ENCODE results near the gene C6orf47.
A peak's percentile ranks its signal among the peaks of the same experiment; 100 is the strongest.

C6orf47 gene

GRCh38 chr6:31636698-31637596, 23.6 kb downstream of the C6orf47 start:
- DNase-seq (ENCODE audit: low read depth) = no peak

DNA sequence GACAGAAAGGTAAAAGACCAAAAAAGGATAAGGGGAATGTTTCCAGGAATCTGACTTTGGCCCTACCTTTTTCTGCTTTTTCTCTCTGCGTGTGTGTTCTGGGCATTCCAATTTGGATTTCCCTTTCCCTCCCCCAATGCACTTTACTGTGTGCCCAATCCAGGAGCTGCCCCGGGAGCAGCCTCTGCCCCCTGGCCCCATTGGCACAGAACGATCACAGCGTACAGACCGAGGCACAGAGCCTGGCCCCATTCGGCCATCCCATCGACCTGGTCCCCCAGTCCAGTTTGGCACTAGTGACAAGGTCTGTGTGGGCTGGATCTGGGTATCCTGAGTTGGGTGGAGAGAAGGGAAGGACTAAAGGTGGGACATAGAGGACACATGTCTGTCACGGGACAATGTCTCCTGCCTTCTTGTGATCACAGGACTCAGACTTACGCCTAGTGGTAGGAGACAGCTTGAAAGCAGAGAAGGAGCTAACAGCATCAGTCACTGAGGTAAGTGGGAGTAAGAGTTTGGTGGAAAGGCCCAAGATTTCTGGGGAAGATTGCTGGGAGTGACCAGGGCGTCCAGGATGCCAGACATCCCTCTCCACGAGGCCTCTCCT, 25.5 kb downstream of the C6orf47 start:
- no peak for DNase-seq (ENCODE audit: low read depth)

DNA sequence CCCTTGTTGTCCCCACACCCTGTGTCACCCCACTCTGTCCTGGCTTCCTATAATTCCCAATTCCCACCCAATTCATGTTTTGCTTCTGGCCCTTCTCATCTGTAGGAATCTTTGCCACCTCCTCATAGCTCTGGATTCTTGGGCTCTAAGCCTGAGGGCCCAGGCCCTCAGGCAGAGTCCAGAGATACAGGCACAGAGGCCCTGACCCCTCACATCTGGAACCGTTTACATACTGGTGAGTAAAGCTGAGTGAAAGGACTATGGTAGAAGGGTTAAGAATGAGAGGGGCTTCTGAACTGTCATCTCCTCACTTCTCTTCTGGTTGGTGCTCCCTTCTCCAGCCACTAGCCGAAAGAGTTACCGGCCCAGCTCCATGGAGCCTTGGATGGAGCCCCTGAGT, 26.4 kb downstream of the C6orf47 start:
- DNase-seq (ENCODE audit: low read depth) = no peak

GRCh38 chr6:31633447-31633846, 27.1 kb downstream of the C6orf47 start:
- DNase-seq (ENCODE audit: low read depth) = no peak

GRCh38 chr6:31632279-31632946, 28.2 kb downstream of the C6orf47 start:
- DNase-seq (ENCODE audit: low read depth) = no peak

- no peak for DNase-seq (ENCODE audit: low read depth)
Observed at GRCh38 chr6:31631681-31632278, 28.8 kb downstream of the C6orf47 start.

DNA sequence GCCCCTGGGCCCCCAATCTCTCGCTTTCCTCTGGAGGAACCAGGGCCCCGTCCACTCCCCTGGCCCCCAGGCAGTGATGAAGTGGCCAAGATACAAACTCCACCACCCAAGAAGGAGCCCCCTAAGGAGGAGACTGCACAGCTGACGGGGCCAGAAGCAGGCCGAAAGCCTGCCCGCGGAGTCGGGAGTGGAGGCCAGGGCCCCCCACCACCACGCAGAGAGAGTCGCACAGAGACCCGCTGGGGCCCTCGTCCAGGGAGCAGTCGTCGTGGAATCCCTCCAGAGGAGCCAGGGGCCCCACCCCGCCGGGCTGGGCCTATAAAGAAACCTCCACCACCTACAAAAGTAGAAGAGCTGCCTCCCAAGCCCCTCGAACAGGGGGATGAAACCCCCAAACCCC, 29.4 kb downstream of the C6orf47 start:
- no peak for DNase-seq (ENCODE audit: low read depth)

DNA sequence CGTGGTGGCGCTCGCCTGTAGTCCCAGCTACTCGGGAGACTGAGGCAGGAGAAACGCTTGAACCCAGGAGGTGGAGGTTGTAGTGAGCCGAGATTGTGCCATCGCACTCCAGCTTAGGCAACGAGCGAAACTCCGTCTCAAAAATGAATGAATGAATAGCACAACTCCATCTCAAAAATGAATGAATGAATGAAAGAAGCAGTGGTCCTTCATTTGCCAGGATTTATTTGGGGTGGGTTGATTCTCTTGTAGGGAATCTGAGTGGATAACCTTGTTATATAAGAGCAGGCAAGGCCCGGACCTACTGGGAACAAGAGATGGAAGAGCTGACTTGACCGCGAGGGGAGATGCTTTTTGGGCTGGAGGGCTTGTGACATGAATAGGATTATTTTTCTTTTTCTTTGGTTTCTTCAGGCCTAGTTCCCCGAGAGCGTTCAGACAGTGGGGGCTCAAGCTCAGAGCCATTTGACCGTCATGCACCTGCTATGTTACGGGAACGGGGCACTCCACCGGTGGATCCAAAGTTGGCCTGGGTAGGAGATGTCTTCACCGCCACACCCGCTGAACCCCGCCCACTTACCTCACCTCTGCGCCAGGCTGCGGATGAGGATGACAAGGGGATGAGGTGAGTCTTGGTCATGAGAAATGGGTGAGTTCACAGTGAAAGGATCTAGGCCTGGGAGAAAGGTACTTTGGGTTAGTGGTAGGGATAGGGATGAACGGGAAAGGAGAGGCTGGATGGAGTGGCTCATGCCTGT, 30.2 kb downstream of the C6orf47 start:
- DNase-seq (ENCODE audit: low read depth) = no peak

DNA sequence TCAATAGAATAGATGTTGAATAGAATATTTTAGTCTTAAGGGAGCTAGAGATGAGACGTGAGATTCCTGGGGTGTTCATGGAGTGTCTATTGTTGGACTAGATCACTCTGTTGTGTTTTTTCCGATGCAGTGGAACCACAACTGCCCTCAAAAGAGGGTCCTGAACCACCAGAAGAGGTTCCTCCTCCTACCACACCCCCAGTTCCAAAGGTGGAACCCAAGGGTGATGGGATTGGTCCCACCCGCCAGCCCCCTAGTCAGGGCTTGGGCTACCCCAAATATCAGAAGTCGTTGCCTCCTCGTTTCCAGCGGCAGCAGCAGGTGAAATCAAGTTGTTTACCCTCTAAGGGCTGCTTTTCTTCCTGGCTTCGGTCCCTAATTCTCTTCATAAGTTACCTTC, 31.6 kb downstream of the C6orf47 start:
- DNase-seq (ENCODE audit: low read depth) = no peak

GRCh38 chr6:31627690-31628287, 32.8 kb downstream of the C6orf47 start:
- no peak for DNase-seq (ENCODE audit: low read depth)

GRCh38 chr6:31626952-31627351, 33.6 kb downstream of the C6orf47 start:
- no peak for DNase-seq (ENCODE audit: low read depth)

GRCh38 chr6:31624070-31624469, 36.5 kb downstream of the C6orf47 start:
- no peak for DNase-seq (ENCODE audit: low read depth)

GRCh38 chr6:31622684-31623091, 37.9 kb downstream of the C6orf47 start:
- no peak for DNase-seq (ENCODE audit: low read depth)

GRCh38 chr6:31621991-31622390, 38.6 kb downstream of the C6orf47 start:
- DNase-seq (ENCODE audit: low read depth) = no peak

GRCh38 chr6:31621320-31621939, 39.1 kb downstream of the C6orf47 start:
- DNase-seq (ENCODE audit: low read depth) = no peak

GRCh38 chr6:31620586-31621319, 39.8 kb downstream of the C6orf47 start, which contains the start of gene PRRC2A:
Gene PRRC2A (plus strand): TSS chr6:31620715. CDS start chr6:31622790, 2,075 bp downstream.
- DNase-seq (ENCODE audit: low read depth) = no peak

DNA sequence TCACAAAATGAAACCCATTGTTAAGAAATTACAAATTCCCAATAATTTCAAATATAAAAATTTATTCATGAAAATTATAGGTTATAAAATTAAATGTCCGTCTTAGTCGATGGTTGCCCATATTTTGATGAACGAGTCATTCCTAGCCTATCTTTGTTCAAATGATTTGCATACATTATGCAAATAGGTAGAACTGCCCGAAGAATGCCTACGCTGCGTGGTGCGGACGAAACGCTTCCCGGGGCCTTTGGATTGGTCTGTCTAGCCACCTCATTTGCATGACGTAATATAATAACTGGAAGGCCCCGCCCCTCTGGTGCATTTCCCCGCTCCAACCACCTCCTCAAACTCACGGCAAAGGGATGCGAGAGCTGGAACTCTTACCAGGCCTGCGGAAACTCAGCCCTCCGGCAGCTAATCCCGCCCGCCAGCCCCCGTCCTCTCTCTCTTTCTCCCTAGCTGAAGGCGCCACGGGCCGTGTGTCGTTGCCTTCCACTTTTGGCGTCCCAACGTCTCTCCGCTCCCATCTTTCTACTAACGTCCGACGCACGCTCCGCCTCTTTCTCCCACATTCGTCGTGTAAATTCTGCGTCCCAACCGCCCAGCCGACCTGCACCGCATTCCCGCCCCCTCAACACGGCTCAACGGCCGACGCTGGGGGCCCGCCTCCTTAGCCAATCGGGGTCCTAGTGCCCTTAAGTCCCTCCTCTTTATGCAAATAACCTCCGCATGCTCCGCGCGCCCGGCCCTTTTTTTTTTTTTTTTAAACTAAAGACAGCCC, 40.6 kb downstream of the C6orf47 start:
- DNase-seq (ENCODE audit: low read depth) = peak; percentile 90

DNA sequence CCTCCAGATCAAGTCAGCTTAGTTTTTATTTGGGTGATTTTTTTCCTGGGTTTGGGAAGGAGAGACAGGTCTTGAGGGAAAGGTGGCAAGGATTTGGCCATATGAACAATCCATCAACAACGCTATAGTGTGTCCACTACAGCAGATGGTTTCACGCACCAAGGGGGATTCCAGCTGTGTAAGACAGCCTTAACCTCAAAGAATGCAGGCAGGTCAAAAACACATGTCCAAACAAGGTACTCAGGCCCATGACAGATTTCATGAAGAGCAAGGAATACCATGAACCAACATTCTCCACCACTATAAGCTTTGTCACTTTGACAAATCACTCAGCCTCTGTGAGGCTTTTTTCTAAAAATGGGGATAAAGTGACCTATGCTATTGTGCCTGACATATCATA, 43.6 kb downstream of the C6orf47 start:
- no peak for DNase-seq (ENCODE audit: low read depth)

GRCh38 chr6:31615748-31616147, 44.8 kb downstream of the C6orf47 start:
- DNase-seq (ENCODE audit: low read depth) = no peak

Data from stimulated activated CD8-positive, alpha-beta memory T cell treated with anti-CD3 and anti-CD28 coated beads, Interleukin-12 subunit alpha, Interleukin-12 subunit beta, amount 100 ng/mL, for 4 hours (primary cell).